Osteoblast (primary cell): ENCODE measurements around the gene CAMK2B. TPM values are rescaled to one million over a fixed set of nuclear protein-coding genes. Genes with fewer than 3 reads are reported as not detected.

ENCODE experiments used
- DNase-seq: peaks from one replicate; pipeline ENCODE4 v3.0.0; 2011; ENCODE audit warnings: low spot score, mixed read lengths; ENCODE audit not compliant: insufficient read length; ENCODE audit errors: missing footprints
- H2AFZ ChIP-seq: 2 replicates; pipeline ENCODE4 v1.6.0; 2011; ENCODE audit warnings: mild to moderate bottlenecking, low read length
- H3K27ac ChIP-seq: 2 replicates; pipeline ENCODE4 v1.5.1; 2011; ENCODE audit warnings: mild to moderate bottlenecking, low read depth, low read length, moderate library complexity
- H3K27me3 ChIP-seq: 2 replicates; pipeline ENCODE4 v1.6.0; 2012; ENCODE audit warnings: mild to moderate bottlenecking, control low read depth, inconsistent platforms, low read length, moderate library complexity; ENCODE audit not compliant: insufficient read depth
- H3K36me3 ChIP-seq: 2 replicates; pipeline ENCODE4 v1.5.1; 2011; ENCODE audit warnings: mild to moderate bottlenecking, low read length, control low read depth, moderate library complexity; ENCODE audit not compliant: insufficient read depth
- H3K4me1 ChIP-seq: 2 replicates; pipeline ENCODE4 v1.5.1; 2011; ENCODE audit warnings: mild to moderate bottlenecking, low read length, control low read depth, moderate library complexity; ENCODE audit not compliant: insufficient read depth
- H3K4me2 ChIP-seq: 2 replicates; pipeline ENCODE4 v1.6.0; 2011; ENCODE audit warnings: mild to moderate bottlenecking, low read length; ENCODE audit not compliant: insufficient read depth
- H3K4me3 ChIP-seq: fragments of 200-600 bp; sonication (generic); 3 replicates; pipeline ENCODE4 v1.5.1; 2012; ENCODE audit warnings: mild to moderate bottlenecking, low read length, inconsistent platforms; ENCODE audit not compliant: insufficient read depth
- H3K79me2 ChIP-seq: 2 replicates; pipeline ENCODE4 v1.6.0; 2012; ENCODE audit warnings: mild to moderate bottlenecking, low read length, control low read depth, inconsistent platforms; ENCODE audit not compliant: insufficient read depth
- H3K9me3 ChIP-seq: 2 replicates; pipeline ENCODE4 v1.5.1; 2011; ENCODE audit warnings: low read depth, low read length, control low read depth
- H4K20me1 ChIP-seq: 2 replicates; pipeline ENCODE4 v1.6.0; 2012; ENCODE audit warnings: mild to moderate bottlenecking, low read length, control low read depth; ENCODE audit not compliant: insufficient read depth
- total RNA-seq: library from RNA; depleted of rRNA; stranded (reverse); fragments of >200 nt; gene quantifications from 2 replicates; pipeline ENCODE4 v1.2.3, GENCODE V29; 2012
- TF ChIP-seq, protein P1 (sequence below): IDR thresholded peaks from 2 replicates; pipeline ENCODE4 v1.5.1; 2011; ENCODE audit warnings: mild to moderate bottlenecking, low read depth, low read length, moderate library complexity; ENCODE audit errors: extremely low read depth

CAMK2B gene
- total RNA-seq, 1 donor: not detected

DNA sequence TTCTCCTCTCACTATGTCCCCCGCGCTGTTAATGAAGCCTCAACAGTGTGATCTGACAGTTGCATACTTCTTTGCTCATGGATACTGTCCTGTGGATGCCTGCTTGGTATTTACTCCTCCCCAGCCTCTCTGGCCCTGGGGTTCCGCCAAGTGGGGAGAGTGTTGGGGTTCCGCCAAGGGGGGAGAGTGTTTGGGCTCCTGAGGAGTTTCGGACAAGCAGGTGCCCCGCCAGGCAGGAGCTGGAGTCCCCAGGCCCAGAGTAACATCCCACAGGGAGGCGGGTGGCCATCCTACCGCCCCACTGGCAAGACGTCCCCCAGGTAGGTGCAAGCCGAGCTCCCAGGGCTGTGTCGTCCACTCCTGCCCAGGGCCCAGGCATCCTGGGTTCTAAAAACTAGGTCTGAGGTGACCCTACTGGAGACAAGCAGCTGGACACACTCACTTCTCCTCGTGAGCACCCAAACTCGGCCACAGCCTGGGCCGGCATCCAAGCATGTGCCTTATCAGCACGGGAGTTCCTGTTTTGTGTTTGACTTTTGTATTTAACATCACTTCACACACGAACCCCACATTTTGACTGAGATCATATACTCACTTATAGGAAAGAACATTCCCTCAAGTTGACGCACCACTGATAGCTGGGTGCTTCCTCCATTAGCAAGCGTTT is 34.2 kb downstream of the CAMK2B start:
- Histone ChIP-seq H3K27ac (no peak overlapping the region), H4K20me1 (no peaks in the 10 kb centered on the region), H3K4me3 (no peak overlapping the region), H3K4me2 (no peak overlapping the region), H3K79me2 (no peaks in the 10 kb centered on the region), H3K9me3 (no peaks in the 10 kb centered on the region), H2AFZ (no peak overlapping the region), H3K4me1 (no peaks in the 10 kb centered on the region), H3K36me3 (no peaks in the 10 kb centered on the region), H3K27me3 (peaks cover 54% of the 10 kb centered on the region)
- peak; percentile 94 for DNase-seq
- TF ChIP-seq, protein P1, sequence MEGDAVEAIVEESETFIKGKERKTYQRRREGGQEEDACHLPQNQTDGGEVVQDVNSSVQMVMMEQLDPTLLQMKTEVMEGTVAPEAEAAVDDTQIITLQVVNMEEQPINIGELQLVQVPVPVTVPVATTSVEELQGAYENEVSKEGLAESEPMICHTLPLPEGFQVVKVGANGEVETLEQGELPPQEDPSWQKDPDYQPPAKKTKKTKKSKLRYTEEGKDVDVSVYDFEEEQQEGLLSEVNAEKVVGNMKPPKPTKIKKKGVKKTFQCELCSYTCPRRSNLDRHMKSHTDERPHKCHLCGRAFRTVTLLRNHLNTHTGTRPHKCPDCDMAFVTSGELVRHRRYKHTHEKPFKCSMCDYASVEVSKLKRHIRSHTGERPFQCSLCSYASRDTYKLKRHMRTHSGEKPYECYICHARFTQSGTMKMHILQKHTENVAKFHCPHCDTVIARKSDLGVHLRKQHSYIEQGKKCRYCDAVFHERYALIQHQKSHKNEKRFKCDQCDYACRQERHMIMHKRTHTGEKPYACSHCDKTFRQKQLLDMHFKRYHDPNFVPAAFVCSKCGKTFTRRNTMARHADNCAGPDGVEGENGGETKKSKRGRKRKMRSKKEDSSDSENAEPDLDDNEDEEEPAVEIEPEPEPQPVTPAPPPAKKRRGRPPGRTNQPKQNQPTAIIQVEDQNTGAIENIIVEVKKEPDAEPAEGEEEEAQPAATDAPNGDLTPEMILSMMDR: no peak

DNA sequence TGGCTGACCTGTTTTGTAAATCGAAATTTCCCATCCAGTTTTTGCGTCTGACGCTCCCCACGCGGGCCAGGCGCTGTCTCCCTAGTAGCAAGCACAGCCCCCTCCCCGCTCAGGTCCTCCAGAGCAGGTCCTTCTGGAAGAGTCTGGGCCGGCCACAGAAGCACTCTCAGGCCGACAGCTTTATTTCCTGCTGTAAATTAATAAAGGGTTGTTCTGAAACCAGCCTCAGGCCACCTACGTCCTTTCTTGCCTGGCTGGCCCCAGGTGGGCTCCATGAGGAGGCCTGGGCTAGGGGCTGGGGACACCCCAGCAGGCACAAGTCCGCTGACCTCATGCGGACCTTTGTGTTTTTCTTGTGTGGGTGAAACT is 35.2 kb downstream of the CAMK2B start:
- Histone ChIP-seq H3K4me2 (no peak overlapping the region), H3K4me1 (no peaks in the 10 kb centered on the region), H3K4me3 (no peak overlapping the region), H3K27me3 (peaks cover 44% of the 10 kb centered on the region), H3K36me3 (no peaks in the 10 kb centered on the region), H4K20me1 (no peaks in the 10 kb centered on the region), H3K27ac (no peak overlapping the region), H2AFZ (no peak overlapping the region), H3K79me2 (no peaks in the 10 kb centered on the region), H3K9me3 (no peaks in the 10 kb centered on the region)
- TF ChIP-seq, protein P1: no peak
- DNase-seq: peak; percentile 65

DNA sequence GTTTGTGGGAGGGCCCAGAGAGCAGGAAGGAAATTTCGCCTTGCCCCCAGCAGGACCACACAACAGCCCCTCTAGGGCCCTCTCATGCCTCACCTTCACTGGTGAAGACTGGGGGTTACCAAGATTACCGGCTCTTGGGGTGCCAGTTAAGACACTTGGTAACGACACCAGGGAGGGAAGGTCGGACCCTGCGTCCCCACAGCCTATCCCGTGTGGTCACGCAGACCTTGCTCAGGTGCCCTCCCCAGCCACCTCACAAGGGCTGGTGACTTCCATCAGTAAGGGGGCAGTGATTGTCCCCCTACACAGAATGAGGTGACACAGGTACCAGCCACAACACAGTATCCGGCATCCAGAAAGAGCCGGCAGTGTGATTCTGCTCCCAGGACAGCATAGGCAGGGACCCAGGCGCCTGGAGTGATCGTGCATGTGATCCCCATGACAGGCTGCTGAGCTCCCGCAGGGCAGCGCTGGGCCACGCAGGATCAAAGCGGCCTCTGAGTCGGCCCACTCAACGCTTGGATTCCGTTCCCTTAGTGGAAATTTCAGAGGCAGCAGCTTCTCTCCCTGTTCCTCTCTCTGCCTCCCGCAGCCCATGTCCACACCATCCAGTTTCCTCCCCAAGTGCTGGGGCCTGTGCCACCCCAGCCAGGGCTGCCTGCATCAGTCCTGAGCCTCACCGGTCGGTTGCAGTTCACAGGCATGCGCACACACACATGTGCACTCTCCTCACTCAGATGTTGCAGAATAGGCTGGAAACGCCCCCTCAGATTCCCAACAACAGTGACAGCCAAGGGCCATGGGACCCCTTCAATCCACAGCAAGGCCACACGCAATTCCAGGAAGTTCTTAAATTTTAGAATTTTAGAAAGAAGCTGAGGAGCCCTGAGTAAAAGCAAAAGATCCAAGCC is 35.8 kb downstream of the CAMK2B start:
- no peaks in the 10 kb centered on the region for H3K9me3 ChIP-seq
- H3K4me2 ChIP-seq: no peak overlapping the region
- H3K36me3 ChIP-seq: no peaks in the 10 kb centered on the region
- no peak overlapping the region for H3K27ac ChIP-seq
- no peak overlapping the region for H3K4me3 ChIP-seq
- TF ChIP-seq, protein P1: no peak
- no peaks in the 10 kb centered on the region for H3K79me2 ChIP-seq
- no peaks in the 10 kb centered on the region for H3K4me1 ChIP-seq
- peak; percentile 81 for DNase-seq
- no peak overlapping the region for H2AFZ ChIP-seq
- peaks cover 38% of the 10 kb centered on the region for H3K27me3 ChIP-seq
- H4K20me1 ChIP-seq: no peaks in the 10 kb centered on the region

DNA sequence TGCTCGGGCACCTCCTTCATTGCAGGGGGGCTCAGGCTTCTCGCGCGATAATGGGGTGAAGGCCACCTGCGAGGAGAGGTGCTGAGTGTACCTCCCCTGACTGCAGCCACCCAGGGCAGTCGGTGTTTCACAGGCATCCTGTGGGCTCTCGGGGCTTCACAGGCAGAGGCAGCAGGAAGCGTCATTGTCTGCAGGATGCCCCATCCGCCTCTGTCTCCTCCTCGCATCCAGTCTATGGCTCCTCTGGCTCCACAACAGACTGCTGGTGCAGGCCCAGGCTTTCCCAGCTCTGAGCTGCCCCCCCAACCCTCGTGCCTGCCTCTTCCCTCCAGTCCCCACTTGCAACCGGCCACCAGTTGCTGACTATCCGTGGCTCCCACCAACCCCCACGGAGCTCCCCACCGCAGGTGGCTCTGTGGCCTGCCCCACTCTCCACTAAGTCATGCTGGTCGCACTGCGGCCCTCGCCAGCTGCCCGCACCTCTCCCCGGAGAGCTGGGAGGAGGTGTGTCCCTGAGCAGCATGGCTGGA is 36.5 kb downstream of the CAMK2B start:
- DNase-seq: peak; percentile 29
- Histone ChIP-seq H3K36me3 (no peaks in the 10 kb centered on the region), H3K4me1 (no peaks in the 10 kb centered on the region), H4K20me1 (no peaks in the 10 kb centered on the region), H3K9me3 (no peaks in the 10 kb centered on the region), H2AFZ (no peak overlapping the region), H3K79me2 (no peaks in the 10 kb centered on the region), H3K27ac (no peak overlapping the region), H3K27me3 (peaks cover 31% of the 10 kb centered on the region), H3K4me2 (no peak overlapping the region), H3K4me3 (no peak overlapping the region)
- TF ChIP-seq, protein P1: no peak
